H1 (cell line): Measurements from ENCODE around the gene VPS18. TPM values are rescaled to one million over a fixed set of nuclear protein-coding genes. Genes with fewer than 3 reads are reported as not detected.

Experiments used
- CTCF ChIA-PET: fragments of 300-600 bp; sonication (Branson Sonifier 250); formaldehyde crosslinking; loops from one replicate; lab custom pipeline; 2021; ENCODE audit not compliant: partially characterized antibody; lab: Charles Lee
- POLR2A ChIA-PET: fragments of 300-600 bp; sonication (Branson Sonifier 250); formaldehyde crosslinking; loops from one replicate; lab custom pipeline; 2021; ENCODE audit warnings: inconsistent platforms; ENCODE audit not compliant: partially characterized antibody; lab: Charles Lee
- DNase-seq, 2 experiments: peaks; one replicate each; pipeline versions ENCODE4 v3.0.0 to v3.0.0-alpha.2; 2010 to 2022; ENCODE audit warnings: low spot score in 2 of 2, low read depth in 1 of 2, mixed read lengths in 1 of 2
- FAIRE-seq: peaks from 2 replicates; lab custom pipeline; 2011; peaks lifted over from hg19 to GRCh38; lab: Jason Lieb, UNC
- H2AFZ ChIP-seq: 2 replicates; pipeline ENCODE4 v1.8.1; 2012; ENCODE audit warnings: low read length, inconsistent platforms
- H2AK5ac ChIP-seq: 2 replicates; pipeline ENCODE4 v1.6.1; 2013; ENCODE audit warnings: low read depth, low read length
- H2BK120ac ChIP-seq: replicated peaks from 2 replicates; pipeline ENCODE3; 2013; ENCODE audit warnings: low read depth, low read length, inconsistent platforms
- H2BK12ac ChIP-seq: 2 replicates; pipeline ENCODE4 v1.6.1; 2013; ENCODE audit warnings: low read depth, low read length
- H2BK15ac ChIP-seq: 2 replicates; pipeline ENCODE4 v1.6.1; 2013; ENCODE audit warnings: low read length
- H2BK20ac ChIP-seq: 2 replicates; pipeline ENCODE4 v1.6.1; 2013; ENCODE audit warnings: low read length
- H2BK5ac ChIP-seq: 2 replicates; pipeline ENCODE4 v1.6.1; 2013; ENCODE audit warnings: low read depth, low read length
- H3K14ac ChIP-seq: 2 replicates; pipeline ENCODE4 v1.6.1; 2013; ENCODE audit warnings: inconsistent platforms; ENCODE audit not compliant: insufficient read length
- H3K18ac ChIP-seq: 2 replicates; pipeline ENCODE4 v1.6.1; 2013; ENCODE audit warnings: low read length; ENCODE audit errors: extremely low read depth
- H3K23ac ChIP-seq: 2 replicates; pipeline ENCODE4 v1.6.1; 2013; ENCODE audit warnings: inconsistent platforms; ENCODE audit not compliant: insufficient read length
- H3K23me2 ChIP-seq: 2 replicates; pipeline ENCODE4 v1.6.1; 2013; ENCODE audit warnings: low read depth, low read length
- H3K27ac ChIP-seq: 2 replicates; pipeline ENCODE4 v1.6.1; 2011; ENCODE audit warnings: low read depth, low read length, inconsistent platforms
- H3K27me3 ChIP-seq, 4 experiments: replicated peaks in 1 of 4; 1 replicate in 1 of 4; 2 replicates in 3 of 4; pipeline versions ENCODE4 v1.6.1 to v1.8.1; 2011 to 2013; ENCODE audit warnings: low read length in 3 of 4, mild to moderate bottlenecking in 3 of 4, inconsistent platforms in 2 of 4, mixed read lengths in 2 of 4, moderate library complexity in 1 of 4; ENCODE audit not compliant: control insufficient read depth in 3 of 4, insufficient read depth in 3 of 4; ENCODE audit errors: extremely low read depth in 1 of 4
- H3K36me3 ChIP-seq, 4 experiments: 2 replicates each; pipeline versions ENCODE4 v1.6.1 to v1.8.1; 2011 to 2013; ENCODE audit warnings: mild to moderate bottlenecking in 4 of 4, low read length in 3 of 4, moderate library complexity in 2 of 4, control low read depth in 1 of 4, inconsistent platforms in 1 of 4; ENCODE audit not compliant: insufficient read depth in 4 of 4, control insufficient read depth in 2 of 4
- H3K4ac ChIP-seq: replicated peaks from 2 replicates; pipeline ENCODE3; 2013; ENCODE audit warnings: low read length, low read depth, mixed read lengths, inconsistent platforms; ENCODE audit not compliant: insufficient read length
- H3K4me1 ChIP-seq, 4 experiments: replicated peaks in 1 of 4; 1 replicate in 1 of 4; 2 replicates in 3 of 4; pipeline versions ENCODE4 v1.6.1 to v1.8.1; 2011 to 2013; ENCODE audit warnings: low read length in 3 of 4, inconsistent platforms in 2 of 4, mixed read lengths in 1 of 4; ENCODE audit not compliant: insufficient read depth in 4 of 4, control insufficient read depth in 3 of 4
- H3K4me2 ChIP-seq, 2 experiments: 2 replicates each; pipeline versions ENCODE4 v1.6.1 to v1.8.1; 2011 to 2013; ENCODE audit warnings: low read depth in 2 of 2, low read length in 2 of 2, control low read depth in 1 of 2, inconsistent platforms in 1 of 2, mild to moderate bottlenecking in 1 of 2; ENCODE audit not compliant: insufficient read depth in 1 of 2
- H3K4me3 ChIP-seq, 4 experiments: fragments of 200-600, 300-600 bp in 1 of 4; sonication (generic), shearing (Covaris generic), sonication (Bioruptor Twin) in 1 of 4; 2 replicates each; pipeline versions ENCODE4 v1.5.1 to v1.8.1; 2011 to 2016; ENCODE audit warnings: low read length in 4 of 4, low read depth in 3 of 4, control low read depth in 2 of 4, inconsistent platforms in 2 of 4, mild to moderate bottlenecking in 2 of 4, mixed read lengths in 1 of 4, moderate library complexity in 1 of 4; ENCODE audit not compliant: insufficient read depth in 2 of 4; ENCODE audit errors: extremely low read depth in 1 of 4
- H3K56ac ChIP-seq: replicated peaks from 2 replicates; pipeline ENCODE3; 2013; ENCODE audit warnings: low read depth, mild to moderate bottlenecking, mixed read lengths, low read length, inconsistent platforms; ENCODE audit not compliant: insufficient read length
- H3K79me1 ChIP-seq: 2 replicates; pipeline ENCODE4 v1.6.1; 2013; ENCODE audit warnings: low read depth, low read length, control low read depth
- H3K79me2 ChIP-seq, 2 experiments: 2 replicates each; pipeline versions ENCODE4 v1.6.1 to v1.8.1; 2012 to 2013; ENCODE audit warnings: low read length in 2 of 2, mild to moderate bottlenecking in 2 of 2, inconsistent platforms in 1 of 2; ENCODE audit not compliant: insufficient read depth in 2 of 2, control insufficient read depth in 1 of 2
- H3K9ac ChIP-seq, 4 experiments: replicated peaks in 1 of 4; 1 replicate in 1 of 4; 2 replicates in 3 of 4; pipeline versions ENCODE4 v1.6.1 to v1.8.1; 2011 to 2013; ENCODE audit warnings: low read depth in 3 of 4, low read length in 3 of 4, control low read depth in 2 of 4, mild to moderate bottlenecking in 2 of 4, moderate library complexity in 2 of 4, inconsistent platforms in 1 of 4; ENCODE audit errors: extremely low read depth in 1 of 4
- H3K9me3 ChIP-seq, 2 experiments: 2 replicates each; pipeline versions ENCODE4 v1.6.1 to v1.8.1; 2012 to 2013; ENCODE audit warnings: mild to moderate bottlenecking in 2 of 2, moderate library complexity in 2 of 2, control low read depth in 1 of 2, inconsistent platforms in 1 of 2, low read depth in 1 of 2, low read length in 1 of 2, mixed read lengths in 1 of 2; ENCODE audit not compliant: insufficient read depth in 2 of 2
- H4K20me1 ChIP-seq, 2 experiments: replicated peaks in 1 of 2; 2 replicates each; pipeline versions ENCODE3 to v1.8.1; 2011 to 2013; ENCODE audit warnings: inconsistent platforms in 2 of 2, low read length in 2 of 2, mild to moderate bottlenecking in 1 of 2; ENCODE audit not compliant: insufficient read depth in 2 of 2, control insufficient read depth in 1 of 2
- H4K5ac ChIP-seq: 2 replicates; pipeline ENCODE4 v1.6.1; 2013; ENCODE audit warnings: low read length, low read depth, mixed read lengths, inconsistent platforms; ENCODE audit not compliant: insufficient read length
- H4K8ac ChIP-seq: 2 replicates; pipeline ENCODE4 v1.8.0; 2013; ENCODE audit warnings: mild to moderate bottlenecking, moderate library complexity, low read length, inconsistent platforms; ENCODE audit not compliant: insufficient read depth; ENCODE audit errors: extremely low read depth
- H4K91ac ChIP-seq: replicated peaks from 2 replicates; pipeline ENCODE3; 2013; ENCODE audit warnings: low read length, mixed read lengths, inconsistent platforms; ENCODE audit not compliant: insufficient read length
- CREB1 ChIP-seq: IDR thresholded peaks from 2 replicates; pipeline ENCODE4 v1.6.1; 2012; ENCODE audit warnings: inconsistent platforms
- KDM1A ChIP-seq: fragments of 200-600, 300-600 bp; sonication (generic); IDR thresholded peaks from 2 replicates; pipeline ENCODE4 v1.7.1; 2016; ENCODE audit warnings: mild to moderate bottlenecking, low read length, borderline replicate concordance
- POLR2A ChIP-seq, 2 experiments: IDR thresholded peaks; 1 replicate in 1 of 2; 2 replicates in 1 of 2; pipeline ENCODE4 v1.6.1; 2011; ENCODE audit warnings: low read depth in 2 of 2, low read length in 2 of 2, mild to moderate bottlenecking in 2 of 2; ENCODE audit errors: control extremely low read depth in 1 of 2
- POU5F1 ChIP-seq: IDR thresholded peaks from 2 replicates; pipeline ENCODE4 v1.6.1; 2011; ENCODE audit warnings: low read depth, mild to moderate bottlenecking, low read length, moderate library complexity
- RBBP5 ChIP-seq: IDR thresholded peaks from 2 replicates; pipeline ENCODE4 v1.7.1; 2012; ENCODE audit warnings: low read depth, mild to moderate bottlenecking, inconsistent platforms, low read length, moderate library complexity, borderline replicate concordance
- RNF2 ChIP-seq: fragments of 200-900, 300-1000 bp; sonication (generic); IDR thresholded peaks from 2 replicates; pipeline ENCODE4 v1.7.1; 2016; ENCODE audit warnings: borderline replicate concordance, low read depth, mild to moderate bottlenecking, antibody characterized with exemption, low read length; ENCODE audit not compliant: poor library complexity, severe bottlenecking; ENCODE audit errors: missing control alignments
- SP1 ChIP-seq: IDR thresholded peaks from 2 replicates; pipeline ENCODE4 v1.6.1; 2011; ENCODE audit warnings: low read depth, low read length
- SP4 ChIP-seq: IDR thresholded peaks from 2 replicates; pipeline ENCODE4 v1.6.1; 2012; ENCODE audit warnings: low read length, inconsistent platforms
- TBP ChIP-seq: IDR thresholded peaks from 2 replicates; pipeline ENCODE4 v1.6.1; 2011; ENCODE audit warnings: low read depth, low read length, improper control_type of control experiment
- WGBS, 2 experiments: shearing (Covaris generic) in 1 of 2; methylation state at CpG; one replicate each; pipeline versions ENCODE4 v1.1.6 to v1.1.7; 2013 to 2015; ENCODE audit warnings: low lambda C conversion rate in 2 of 2, mixed read lengths in 2 of 2, inconsistent platforms in 1 of 2, low coverage in 1 of 2, missing lambda C conversion rate in 1 of 2; ENCODE audit not compliant: insufficient replicate concordance in 2 of 2, insufficient coverage in 1 of 2, insufficient read length in 1 of 2; ENCODE audit errors: extremely low coverage in 1 of 2, missing lambda C conversion rate in 1 of 2; 5-methylcytosine and 5-hydroxymethylcytosine counted together
- polyA plus RNA-seq, 7 experiments: library from polyadenylated mRNA; depleted of rRNA in 3 of 7; stranded (reverse) in 5 of 7; unstranded in 2 of 7; fragments of >200 nt in 5 of 7; fragments of 200-250 nt in 2 of 7; gene quantifications; 1 replicate in 5 of 7; 2 replicates in 1 of 7; 4 replicates in 1 of 7; pipeline versions ENCODE4 v1.2.1 to v1.2.3, GENCODE V29; 2011 to 2013; ENCODE audit warnings: missing spikeins in 2 of 7, mixed read lengths in 2 of 7
- total RNA-seq: library from RNA; stranded (reverse); fragmentation: NEBNext Ultra II Directional; extraction: Animal tissue kit (Norgen Biotek cat#: 25700); gene quantifications from 2 replicates; pipeline ENCODE4 v1.2.1, GENCODE V29; 2021
- TF ChIP-seq, protein P1 (sequence below): IDR thresholded peaks from 2 replicates; pipeline ENCODE4 v1.6.1; 2011; ENCODE audit warnings: low read depth, mild to moderate bottlenecking, low read length; ENCODE audit not compliant: insufficient read depth

VPS18 gene
- total and polyA plus RNA-seq, 2 of the 8 experiments (the other 6 are each of a cell fraction or from before 2014, with no cell fraction given): 28.9 to 32.7 TPM

DNA sequence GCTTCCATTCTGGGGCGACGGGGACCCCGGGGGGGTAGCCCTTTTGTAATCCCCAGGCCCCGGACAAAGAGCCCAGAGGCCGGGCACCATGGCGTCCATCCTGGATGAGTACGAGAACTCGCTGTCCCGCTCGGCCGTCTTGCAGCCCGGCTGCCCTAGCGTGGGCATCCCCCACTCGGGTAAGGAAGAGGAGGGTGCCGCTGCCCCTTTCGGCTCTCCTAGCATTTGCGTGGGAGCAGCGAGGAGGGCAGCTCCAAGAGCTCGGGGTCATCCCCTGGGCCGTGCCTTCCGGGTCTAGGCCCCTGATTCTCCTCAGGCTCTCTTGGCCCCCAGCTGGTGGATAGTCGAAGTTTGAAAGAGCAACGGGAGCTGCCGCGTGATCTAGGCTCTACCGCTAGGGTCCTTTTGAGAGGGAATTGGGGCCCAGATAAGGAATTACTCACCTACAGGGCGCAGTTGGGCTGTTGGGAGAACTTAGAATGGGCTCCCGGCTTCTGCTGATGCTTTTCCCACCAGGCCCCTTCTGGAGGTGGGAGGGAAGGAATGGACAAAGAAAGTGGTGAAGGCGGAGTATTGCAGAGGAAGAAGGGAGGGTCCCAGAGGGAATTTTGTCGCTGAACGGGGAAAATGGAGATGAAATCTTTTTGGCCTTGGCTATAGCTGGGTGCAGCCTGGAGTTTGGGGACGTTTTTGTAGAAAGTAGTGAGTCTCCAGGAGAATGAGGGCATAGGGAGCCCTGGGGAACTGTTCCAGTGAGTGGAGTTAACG lies 615 bp downstream of the VPS18 start:
- H3K23me2 ChIP-seq: peaks cover 5% of the 10 kb centered on the region; the same call in 1 of the 2 replicates
- H4K91ac ChIP-seq: no peak overlapping the region
- peaks cover 0 to 14% of the 10 kb centered on the region in 2 experiments for H4K20me1 ChIP-seq
- H3K27ac ChIP-seq: peak overlapping the region; percentile 68
- peaks cover 5 to 21% (median 12%) of the 10 kb centered on the region in 4 experiments; a peak in 7 of 8 replicates for H3K36me3 ChIP-seq
- ChIA-PET CTCF (interaction anchor here (0.5 to 20.6 kb wide), 44 partner anchors 11 to 383 kb away, joined by 3 to 619 read pairs (median 4); partner anchors contain the start of genes CHAC1, CHP1, DLL4 and EXD1), POLR2A (interaction anchor here (0.7 to 3.7 kb wide), 24 partner anchors 10 to 222 kb away, joined by 3 to 49 read pairs (median 4); partner anchors contain the start of genes CHAC1, DLL4, INO80 and RAD51)
- no peak overlapping the region for H2BK12ac ChIP-seq
- H3K4ac ChIP-seq: peak overlapping the region; percentile 83
- no peak overlapping the region for H3K14ac ChIP-seq
- peak overlapping the region; percentile 18 for H4K5ac ChIP-seq
- peaks cover 3% of the 10 kb centered on the region; the same call in 1 of the 2 replicates for H3K79me1 ChIP-seq
- H3K23ac ChIP-seq: no peak overlapping the region
- H3K9me3 ChIP-seq: no peaks in the 10 kb centered on the region
- peak overlapping the region; percentile 97; the same call in 1 of the 2 replicates for H4K8ac ChIP-seq
- H2BK5ac ChIP-seq: 0 out of 2 replicates have a peak overlapping the region, but pooled peaks have one; percentile 71
- peaks cover 0 to 8% (median 2%) of the 10 kb centered on the region in 4 experiments; a peak in 3 of 7 replicates for H3K27me3 ChIP-seq
- peaks cover 0 to 12% of the 10 kb centered on the region in 2 experiments; a peak in 3 of 4 replicates for H3K79me2 ChIP-seq
- H3K4me1 ChIP-seq: peaks cover 3 to 14% (median 7%) of the 10 kb centered on the region in 4 experiments; a peak in 6 of 7 replicates
- 7% methylated on average over 29 of the region's 33 CpGs; no CpG with 5 or more reads in 1 of the 2 experiments for WGBS, 2 experiments
- no peak overlapping the region for H2AK5ac ChIP-seq
- H3K56ac ChIP-seq: peak overlapping the region; percentile 77
- H3K4me3 ChIP-seq: peak overlapping the region; percentile 60 to 93 (median 88)
- H3K9ac ChIP-seq: peak overlapping the region; percentile 37 to 85 (median 80)
- H2BK120ac ChIP-seq: no peak overlapping the region
- DNase-seq (peak in 1 of 2 experiments; percentile 77), FAIRE-seq (no peak)
- H3K18ac ChIP-seq: no peak overlapping the region; the same call in 1 of the 2 replicates
- no peak overlapping the region; the same call in 1 of the 2 replicates for H2AFZ ChIP-seq
- H2BK20ac ChIP-seq: no peak overlapping the region
- H2BK15ac ChIP-seq: no peak overlapping the region
- H3K4me2 ChIP-seq: peak overlapping the region; percentile 42 to 82
- TF ChIP-seq POU5F1: no peak
- TF ChIP-seq SP4: 0 out of 2 replicates have a peak, but pooled peaks have one; percentile 10
- TF ChIP-seq CREB1: no peak
- TF ChIP-seq TBP: peak; percentile 33; the same call in 1 of the 2 replicates
- TF ChIP-seq KDM1A: no peak
- no peak for TF ChIP-seq RBBP5
- peak in 1 of 2 experiments; percentile 52 for TF ChIP-seq POLR2A (IDR thresholded peaks at IDR 0.05; ENCODE audit: control extremely low read depth in 1 of 2, low read depth in 2 of 2, low read length in 2 of 2)
- TF ChIP-seq, protein P1, sequence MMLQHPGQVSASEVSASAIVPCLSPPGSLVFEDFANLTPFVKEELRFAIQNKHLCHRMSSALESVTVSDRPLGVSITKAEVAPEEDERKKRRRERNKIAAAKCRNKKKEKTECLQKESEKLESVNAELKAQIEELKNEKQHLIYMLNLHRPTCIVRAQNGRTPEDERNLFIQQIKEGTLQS: no peak
- TF ChIP-seq RNF2: no peak
- TF ChIP-seq SP1: no peak
